ENCODE data around the gene ADGRF3.

Gene ADGRF3

GRCh38 chr2:26292646-26293045, 53.9 kb downstream of the ADGRF3 start:
- TF ChIP-seq EZH2 (IDR thresholded peaks at IDR 0.05; ENCODE audit: borderline replicate concordance, low read length) = no peak
- TF ChIP-seq, protein P1, sequence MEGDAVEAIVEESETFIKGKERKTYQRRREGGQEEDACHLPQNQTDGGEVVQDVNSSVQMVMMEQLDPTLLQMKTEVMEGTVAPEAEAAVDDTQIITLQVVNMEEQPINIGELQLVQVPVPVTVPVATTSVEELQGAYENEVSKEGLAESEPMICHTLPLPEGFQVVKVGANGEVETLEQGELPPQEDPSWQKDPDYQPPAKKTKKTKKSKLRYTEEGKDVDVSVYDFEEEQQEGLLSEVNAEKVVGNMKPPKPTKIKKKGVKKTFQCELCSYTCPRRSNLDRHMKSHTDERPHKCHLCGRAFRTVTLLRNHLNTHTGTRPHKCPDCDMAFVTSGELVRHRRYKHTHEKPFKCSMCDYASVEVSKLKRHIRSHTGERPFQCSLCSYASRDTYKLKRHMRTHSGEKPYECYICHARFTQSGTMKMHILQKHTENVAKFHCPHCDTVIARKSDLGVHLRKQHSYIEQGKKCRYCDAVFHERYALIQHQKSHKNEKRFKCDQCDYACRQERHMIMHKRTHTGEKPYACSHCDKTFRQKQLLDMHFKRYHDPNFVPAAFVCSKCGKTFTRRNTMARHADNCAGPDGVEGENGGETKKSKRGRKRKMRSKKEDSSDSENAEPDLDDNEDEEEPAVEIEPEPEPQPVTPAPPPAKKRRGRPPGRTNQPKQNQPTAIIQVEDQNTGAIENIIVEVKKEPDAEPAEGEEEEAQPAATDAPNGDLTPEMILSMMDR (IDR thresholded peaks at IDR 0.05; ENCODE audit: low read length) = no peak
- no peaks in the 10 kb centered on the region for H3K9me3 ChIP-seq (ENCODE audit: low read length)
- H3K27ac ChIP-seq (ENCODE audit: low read depth, low read length, poor library complexity, severe bottlenecking) = no peak overlapping the region
- no peak overlapping the region for H3K4me3 ChIP-seq (ENCODE audit: low read depth, low read length, poor library complexity, severe bottlenecking)
- H3F3A ChIP-seq (ENCODE audit: insufficient read depth, low read length) = no peaks in the 10 kb centered on the region
- no peaks in the 10 kb centered on the region for H3K79me2 ChIP-seq (ENCODE audit: insufficient read depth, low read length)
- no peak overlapping the region for H3K4me2 ChIP-seq (ENCODE audit: low read length)
- peaks cover 8% of the 10 kb centered on the region; the same call in 1 of the 2 replicates for H3K36me3 ChIP-seq (ENCODE audit: insufficient read depth, low read length)
- H3K4me1 ChIP-seq (ENCODE audit: insufficient read depth, low read length, severe bottlenecking) = no peaks in the 10 kb centered on the region
- no peak overlapping the region for H2AFZ ChIP-seq (ENCODE audit: low read length)
- no peaks in the 10 kb centered on the region for H3K27me3 ChIP-seq (ENCODE audit: insufficient read depth, low read length)
- H4K20me1 ChIP-seq (ENCODE audit: insufficient read depth, low read length) = no peaks in the 10 kb centered on the region
- H3K9ac ChIP-seq (ENCODE audit: low read length) = no peak overlapping the region
- no peaks in the 10 kb centered on the region for H3K9me2 ChIP-seq (ENCODE audit: low read depth, low read length)

DNA sequence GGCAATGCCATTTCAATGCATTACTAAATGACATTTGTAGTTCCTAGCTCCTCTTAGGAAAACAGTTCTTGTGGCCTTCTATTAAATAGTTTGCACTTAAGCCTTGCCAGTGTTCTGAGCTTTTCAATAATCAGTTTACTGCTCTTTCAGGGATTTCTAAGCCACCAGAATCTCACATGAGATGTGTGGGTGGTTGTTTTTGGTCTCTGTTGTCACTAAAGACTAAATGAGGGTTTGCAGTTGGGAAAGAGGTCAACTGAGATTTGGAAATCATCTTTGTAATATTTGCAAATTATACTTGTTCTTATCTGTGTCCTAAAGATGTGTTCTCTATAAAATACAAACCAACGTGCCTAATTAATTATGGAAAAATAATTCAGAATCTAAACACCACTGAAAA, 56.6 kb downstream of the ADGRF3 start:
- TF ChIP-seq, protein P1 (IDR thresholded peaks at IDR 0.05; ENCODE audit: low read length) = no peak
- H3K4me2 ChIP-seq (ENCODE audit: low read length) = no peak overlapping the region
- no peaks in the 10 kb centered on the region for H3F3A ChIP-seq (ENCODE audit: insufficient read depth, low read length)
- H3K9me2 ChIP-seq (ENCODE audit: low read depth, low read length) = no peaks in the 10 kb centered on the region
- no peaks in the 10 kb centered on the region for H3K27me3 ChIP-seq (ENCODE audit: insufficient read depth, low read length)
- H3K27ac ChIP-seq (ENCODE audit: low read depth, low read length, poor library complexity, severe bottlenecking) = no peak overlapping the region
- no peaks in the 10 kb centered on the region for H3K9me3 ChIP-seq (ENCODE audit: low read length)
- peaks cover 26% of the 10 kb centered on the region for H3K36me3 ChIP-seq (ENCODE audit: insufficient read depth, low read length)
- H3K4me3 ChIP-seq (ENCODE audit: low read depth, low read length, poor library complexity, severe bottlenecking) = no peak overlapping the region
- no peaks in the 10 kb centered on the region for H3K4me1 ChIP-seq (ENCODE audit: insufficient read depth, low read length, severe bottlenecking)
- H3K9ac ChIP-seq (ENCODE audit: low read length) = no peak overlapping the region
- no peaks in the 10 kb centered on the region for H4K20me1 ChIP-seq (ENCODE audit: insufficient read depth, low read length)
- no peaks in the 10 kb centered on the region for H3K79me2 ChIP-seq (ENCODE audit: insufficient read depth, low read length)
- H2AFZ ChIP-seq (ENCODE audit: low read length) = no peak overlapping the region

DNA sequence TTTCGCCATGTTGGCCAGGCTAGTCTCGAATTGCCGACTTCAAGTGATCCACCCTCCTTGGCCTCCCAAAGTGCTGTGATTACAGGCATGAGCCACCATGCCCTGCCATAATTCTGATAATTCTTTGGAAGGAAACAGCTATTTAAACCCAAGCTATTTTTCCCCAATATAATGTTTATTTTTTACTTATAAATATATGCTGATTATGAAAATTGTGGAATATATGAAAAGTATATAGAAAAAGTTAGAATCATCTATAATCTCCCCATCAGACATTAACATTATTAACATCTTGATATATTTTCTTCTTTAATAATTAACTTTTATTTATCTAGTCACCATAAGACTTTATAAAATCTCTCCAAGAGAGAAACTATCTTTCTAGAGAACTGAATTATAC, 60.7 kb downstream of the ADGRF3 start:
- Histone ChIP-seq H3K9ac (ENCODE audit: low read length) (no peak overlapping the region), H3K27me3 (ENCODE audit: insufficient read depth, low read length) (no peaks in the 10 kb centered on the region), H3K9me3 (ENCODE audit: low read length) (no peaks in the 10 kb centered on the region), H3K4me2 (ENCODE audit: low read length) (no peak overlapping the region), H3K4me3 (ENCODE audit: low read depth, low read length, poor library complexity, severe bottlenecking) (no peak overlapping the region), H3K36me3 (ENCODE audit: insufficient read depth, low read length) (peaks cover 54% of the 10 kb centered on the region), H3K4me1 (ENCODE audit: insufficient read depth, low read length, severe bottlenecking) (no peaks in the 10 kb centered on the region), H3F3A (ENCODE audit: insufficient read depth, low read length) (no peaks in the 10 kb centered on the region), H2AFZ (ENCODE audit: low read length) (no peak overlapping the region), H4K20me1 (ENCODE audit: insufficient read depth, low read length) (no peaks in the 10 kb centered on the region), H3K27ac (ENCODE audit: low read depth, low read length, poor library complexity, severe bottlenecking) (no peak overlapping the region), H3K79me2 (ENCODE audit: insufficient read depth, low read length) (no peaks in the 10 kb centered on the region), H3K9me2 (ENCODE audit: low read depth, low read length) (no peaks in the 10 kb centered on the region)
- TF ChIP-seq, protein P1 (IDR thresholded peaks at IDR 0.05; ENCODE audit: low read length) = no peak
- TF ChIP-seq EZH2 (IDR thresholded peaks at IDR 0.05; ENCODE audit: borderline replicate concordance, low read length) = no peak

Measured in OCI-LY1 (cell line).